Right atrium auricular region (tissue), 2 donors: Measurements from ENCODE around the gene CTAG1A. TPM values are rescaled to one million over a fixed set of nuclear protein-coding genes. Genes with fewer than 3 reads are reported as not detected.
"Not testable (repeated sequence)": the region's sequence is repeated elsewhere in the genome, so short reads cannot be mapped to it uniquely, and the experiment has no call there.

Source experiments
- DNase-seq: peaks from one replicate; pipeline ENCODE4 v3.0.0-alpha.2; 2019; ENCODE audit warnings: low spot score
- H3K27ac ChIP-seq, 2 donors: fragments of 200-600 bp; sonication (generic); 1 replicate in 1 of 2; 2 replicates in 1 of 2; pipeline ENCODE4 v1.5.1; 2016 to 2019
- H3K27me3 ChIP-seq, 2 donors: fragments of 200-600 bp; sonication (generic); one replicate each; pipeline versions ENCODE4 v1.5.1 to v1.6.0; 2017 to 2019
- H3K36me3 ChIP-seq: fragments of 200-600 bp; sonication (generic); one replicate; pipeline ENCODE4 v1.5.1; 2016
- H3K4me1 ChIP-seq, 2 donors: fragments of 200-600 bp; sonication (generic); one replicate each; pipeline versions ENCODE4 v1.5.1 to v1.6.0; 2017 to 2019
- H3K4me3 ChIP-seq, 2 donors: fragments of 200-600 bp; sonication (generic); 1 replicate in 1 of 2; 2 replicates in 1 of 2; pipeline ENCODE4 v1.5.1; 2017 to 2019; ENCODE audit warnings: mild to moderate bottlenecking in 1 of 2, moderate library complexity in 1 of 2
- H3K9me3 ChIP-seq, 2 donors: fragments of 200-600 bp; sonication (generic); one replicate each; pipeline ENCODE4 v1.5.1; 2019
- total RNA-seq, 2 donors: library from RNA; depleted of rRNA; stranded (reverse); fragments of >200 nt; gene quantifications; one replicate each; pipeline ENCODE4 v1.1.0, GENCODE V29; 2016

The CTAG1A gene
- total RNA-seq, 2 donors from 2014 or later: not detected

- H3K4me1 ChIP-seq, DNase-seq, H3K4me3 ChIP-seq, H3K36me3 ChIP-seq, H3K27me3 ChIP-seq, H3K9me3 ChIP-seq, H3K27ac ChIP-seq: not testable (repeated sequence)
Observed at GRCh38 chrX:154628960-154629359, 44.0 kb downstream of the CTAG1A start.

GRCh38 chrX:154630949-154631348, 46.0 kb downstream of the CTAG1A start:
- H3K27ac ChIP-seq, H3K4me3 ChIP-seq, H3K9me3 ChIP-seq: not testable (repeated sequence)

GRCh38 chrX:154633661-154634060, 48.7 kb downstream of the CTAG1A start:
- H3K9me3 ChIP-seq, H3K27ac ChIP-seq, H3K4me1 ChIP-seq, H3K36me3 ChIP-seq, H3K4me3 ChIP-seq, H3K27me3 ChIP-seq, DNase-seq: not testable (repeated sequence)

More at GRCh38 chrX:154630949-154631348, 46.0 kb downstream of the CTAG1A start:
- H3K27me3 ChIP-seq, H3K4me1 ChIP-seq, H3K36me3 ChIP-seq, DNase-seq: not testable (repeated sequence)

Other genes with a start within 250 kb of the CTAG1A start
- gene FLNA, start 210.5 kb upstream of the CTAG1A start, total RNA-seq: 100 to 1,000 TPM; 263 to 419 TPM
- 10 to 100 TPM; 41.5 to 47.0 TPM for gene EMD, start 205.8 kb upstream of the CTAG1A start, total RNA-seq
- gene RPL10, start 186.8 kb upstream of the CTAG1A start, total RNA-seq: 1,000 to 10,000 TPM; 1,667 to 4,587 TPM
- gene DNASE1L1, start 175.9 kb upstream of the CTAG1A start, total RNA-seq: 10 to 100 TPM; 74.4 to 84.0 TPM
- 10 to 100 TPM; 24.8 to 28.9 TPM for gene TAFAZZIN, start 173.6 kb upstream of the CTAG1A start, total RNA-seq
- 10 to 100 TPM; 50.3 to 77.7 TPM for gene ATP6AP1, start 156.5 kb upstream of the CTAG1A start, total RNA-seq
- gene GDI1, start 148.0 kb upstream of the CTAG1A start, total RNA-seq: 100 to 1,000 TPM in 1 of 2 donors, 10 to 100 TPM in 1; 73.8 to 116 TPM
- gene FAM50A, start 141.0 kb upstream of the CTAG1A start, total RNA-seq: 10 to 100 TPM; 24.3 to 41.7 TPM
- gene PLXNA3, start 126.9 kb upstream of the CTAG1A start, total RNA-seq: 1 to 10 TPM; 5.9 to 7.1 TPM
- 10 to 100 TPM; 20.1 to 32.9 TPM for gene LAGE3, start 105.9 kb upstream of the CTAG1A start, total RNA-seq
- 10 to 100 TPM; 54.6 to 61.0 TPM for gene UBL4A, start 98.5 kb upstream of the CTAG1A start, total RNA-seq
- gene SLC10A3, start 94.5 kb upstream of the CTAG1A start, total RNA-seq: 10 to 100 TPM; 22.2 to 22.9 TPM
- 10 to 100 TPM; 47.1 to 61.2 TPM for gene FAM3A, start 68.9 kb upstream of the CTAG1A start, total RNA-seq
- 10 to 100 TPM; 14.9 to 42.2 TPM for gene G6PD, start 38.3 kb upstream of the CTAG1A start, total RNA-seq
- 1 to 10 TPM; 7.2 to 9.0 TPM for gene IKBKG, start 37.5 kb upstream of the CTAG1A start, total RNA-seq
- gene CTAG1B, start 34.1 kb downstream of the CTAG1A start, total RNA-seq: not detected
- not detected for gene CTAG2, start 68.4 kb downstream of the CTAG1A start, total RNA-seq
- gene GAB3, start 165.9 kb downstream of the CTAG1A start, total RNA-seq: 10 to 100 TPM; 13.5 to 16.9 TPM
- gene DKC1, start 177.7 kb downstream of the CTAG1A start, total RNA-seq: 10 to 100 TPM; 13.5 to 15.2 TPM
- gene MPP1, start 220.4 kb downstream of the CTAG1A start, total RNA-seq: 10 to 100 TPM; 20.1 to 27.5 TPM
- gene SMIM9, start 249.5 kb downstream of the CTAG1A start, total RNA-seq: not detected